ENCODE measurements around the gene TRIM4.

- TF ChIP-seq CTCF (IDR thresholded peaks at IDR 0.05), result no peak
- no peak for TF ChIP-seq POLR2AphosphoS5 (IDR thresholded peaks at IDR 0.05; ENCODE audit: insufficient read depth in 1 of 2, low read depth in 1 of 2)
These were observed 20.5 kb downstream of the TRIM4 start for GRCh38 chr7:99898836-99899235.

Data from vagina (tissue), 2 donors.